Measurements from ENCODE around the gene RHNO1.

Gene RHNO1

DNA sequence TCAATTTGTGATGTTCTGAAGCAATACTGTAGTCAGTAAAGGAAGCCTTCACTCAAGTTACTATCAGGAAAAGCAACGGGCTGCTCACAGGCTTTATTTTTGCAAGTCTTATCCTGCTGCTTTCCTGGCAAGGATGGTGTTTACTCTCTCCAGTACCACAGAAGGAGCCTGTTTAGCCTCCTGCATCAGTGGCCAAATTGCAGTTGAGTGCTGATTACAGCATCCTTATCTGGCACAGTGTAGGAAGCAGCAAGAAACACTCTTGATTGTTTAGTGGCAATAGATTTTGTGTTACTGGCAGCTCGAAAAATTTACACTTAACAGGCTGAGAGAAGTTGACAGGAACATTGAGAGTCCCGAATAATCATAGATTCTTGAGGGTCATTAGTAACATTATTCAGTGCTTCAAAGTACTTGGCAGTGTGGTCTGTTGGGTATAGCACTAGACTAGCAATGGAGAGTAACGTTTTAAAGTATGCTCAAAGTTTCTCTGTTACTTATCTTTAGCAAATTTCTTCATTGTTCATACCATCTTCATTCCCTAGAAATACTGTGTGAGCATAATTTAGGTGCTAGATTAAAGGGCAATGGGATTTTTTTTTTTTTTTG is 25.4 kb downstream of the RHNO1 start:
- TF ChIP-seq CTCF (IDR thresholded peaks at IDR 0.05; ENCODE audit: low read depth, low read length, missing control alignments), result no peak
- DNase-seq (ENCODE audit: low read depth), result no peak
- no peak overlapping the region for H3K4me3 ChIP-seq (ENCODE audit: low read depth, low read length)

GRCh38 chr12:2904260-2904659 is 27.2 kb downstream of the RHNO1 start:
- TF ChIP-seq CTCF (IDR thresholded peaks at IDR 0.05; ENCODE audit: low read depth, low read length, missing control alignments), result no peak

DNA sequence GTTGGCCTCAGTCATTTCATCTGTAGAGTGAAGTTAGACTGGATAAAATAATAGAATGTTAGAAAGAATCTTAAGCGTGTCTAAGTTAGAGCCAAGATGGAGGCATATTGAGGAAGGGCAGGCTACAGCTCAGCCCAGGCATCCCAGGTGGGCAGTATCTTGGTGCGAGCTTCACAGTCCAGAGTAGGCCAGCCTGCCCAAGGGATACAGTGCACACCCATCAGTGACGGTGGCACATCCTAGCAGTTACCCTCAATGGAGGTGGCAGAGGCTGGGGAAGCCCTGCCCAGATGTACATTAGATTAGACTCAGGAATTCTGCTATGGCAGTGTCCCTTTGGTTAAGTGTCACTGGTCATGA is 35.2 kb downstream of the RHNO1 start:
- no peak for TF ChIP-seq CTCF (IDR thresholded peaks at IDR 0.05; ENCODE audit: low read depth, low read length, missing control alignments)

More at GRCh38 chr12:2904260-2904659, 27.2 kb downstream of the RHNO1 start:
- no peak overlapping the region for H3K4me3 ChIP-seq (ENCODE audit: low read depth, low read length)
- DNase-seq (ENCODE audit: low read depth), result no peak

DNA sequence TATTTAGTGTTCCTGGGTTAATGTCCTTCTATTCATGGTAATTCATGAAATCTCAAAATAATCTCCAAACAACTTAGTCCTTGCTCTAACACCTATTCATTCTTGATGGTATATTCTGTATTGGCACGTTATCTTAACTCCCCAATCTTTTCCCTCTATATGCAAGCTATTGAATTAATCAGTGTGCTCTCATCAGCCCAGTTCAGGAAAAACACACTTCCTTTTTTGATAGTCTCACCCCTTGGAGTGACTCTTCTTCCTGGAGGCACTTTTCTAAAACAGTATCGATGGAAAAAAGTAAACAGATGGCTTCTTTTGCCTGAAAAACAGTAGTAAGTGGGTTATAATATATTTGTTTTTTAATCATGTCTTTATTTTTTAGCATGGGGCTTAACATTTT is 42.2 kb downstream of the RHNO1 start:
- DNase-seq (ENCODE audit: low read depth), result no peak
- TF ChIP-seq CTCF (IDR thresholded peaks at IDR 0.05; ENCODE audit: low read depth, low read length, missing control alignments), result no peak
- no peak overlapping the region for H3K4me3 ChIP-seq (ENCODE audit: low read depth, low read length)

More for the DNA sequence above, 35.2 kb downstream of the RHNO1 start:
- no peak overlapping the region for H3K4me3 ChIP-seq (ENCODE audit: low read depth, low read length)
- DNase-seq (ENCODE audit: low read depth), result no peak

- no peak for TF ChIP-seq CTCF (IDR thresholded peaks at IDR 0.05; ENCODE audit: low read depth, low read length, missing control alignments)
- no peak for DNase-seq (ENCODE audit: low read depth)
- H3K4me3 ChIP-seq (ENCODE audit: low read depth, low read length), result no peak overlapping the region
Observed at GRCh38 chr12:2922329-2922728, 45.3 kb downstream of the RHNO1 start.

GRCh38 chr12:2923057-2923456 is 46.0 kb downstream of the RHNO1 start:
- TF ChIP-seq CTCF (IDR thresholded peaks at IDR 0.05; ENCODE audit: low read depth, low read length, missing control alignments), result no peak
- no peak for DNase-seq (ENCODE audit: low read depth)
- H3K4me3 ChIP-seq (ENCODE audit: low read depth, low read length), result no peak overlapping the region

- DNase-seq (ENCODE audit: low read depth), result no peak
- TF ChIP-seq CTCF (IDR thresholded peaks at IDR 0.05; ENCODE audit: low read depth, low read length, missing control alignments), result no peak
- H3K4me3 ChIP-seq (ENCODE audit: low read depth, low read length), result no peak overlapping the region
Observed at GRCh38 chr12:2924019-2924418, 47.0 kb downstream of the RHNO1 start.
